Spleen (tissue), 11 donors: ENCODE data around the gene NHEJ1. TPM values are rescaled to one million over a fixed set of nuclear protein-coding genes. Genes with fewer than 3 reads are reported as not detected.

Source experiments
- DNase-seq: peaks from one replicate; pipeline ENCODE4 v3.0.0-alpha.2; 2020
- H3K27ac ChIP-seq, 8 donors: fragments of 200-600 bp; sonication (generic) in 7 of 8; 1 replicate in 4 of 8; 2 replicates in 4 of 8; pipeline versions ENCODE4 v1.5.0 to v1.8.0; 2016 to 2021; ENCODE audit warnings: inconsistent platforms in 4 of 8, mild to moderate bottlenecking in 4 of 8, moderate library complexity in 1 of 8
- H3K27me3 ChIP-seq, 7 donors: fragments of 200-600 bp; sonication (generic) in 6 of 7; replicated peaks in 1 of 7; 1 replicate in 4 of 7; 2 replicates in 3 of 7; pipeline versions ENCODE4 v1.5.0 to v1.8.0; 2016 to 2021; ENCODE audit warnings: inconsistent platforms in 3 of 7, mild to moderate bottlenecking in 1 of 7
- H3K36me3 ChIP-seq, 6 donors: fragments of 200-600 bp; sonication (generic) in 5 of 6; 1 replicate in 4 of 6; 2 replicates in 2 of 6; pipeline versions ENCODE4 v1.5.0 to v1.8.0; 2016 to 2021; ENCODE audit warnings: inconsistent platforms in 2 of 6
- H3K4me1 ChIP-seq, 6 donors: fragments of 200-600 bp; sonication (generic) in 5 of 6; 1 replicate in 3 of 6; 2 replicates in 3 of 6; pipeline versions ENCODE4 v1.5.0 to v1.8.0; 2016 to 2021; ENCODE audit warnings: inconsistent platforms in 3 of 6
- H3K4me3 ChIP-seq, 8 donors: fragments of 200-600 bp; sonication (generic) in 7 of 8; 1 replicate in 4 of 8; 2 replicates in 4 of 8; pipeline versions ENCODE4 v1.5.0 to v1.8.0; 2016 to 2021; ENCODE audit warnings: inconsistent platforms in 4 of 8, mild to moderate bottlenecking in 4 of 8, moderate library complexity in 2 of 8
- H3K9me3 ChIP-seq, 8 donors: fragments of 200-600 bp; sonication (generic) in 7 of 8; 1 replicate in 4 of 8; 2 replicates in 4 of 8; pipeline versions ENCODE4 v1.5.0 to v1.8.0; 2016 to 2021; ENCODE audit warnings: inconsistent platforms in 4 of 8
- CTCF ChIP-seq, 11 experiments: fragments of 200-600 bp in 7 of 11; fragments of 450-650 bp in 4 of 11; sonication (generic) in 4 of 11; IDR thresholded peaks in 8 of 11; conservative IDR thresholded peaks in 3 of 11; 1 replicate in 7 of 11; 2 replicates in 4 of 11; pipeline versions ENCODE4 v1.4.0 to v1.8.0; 2016 to 2021; ENCODE audit warnings: antibody characterized with exemption in 11 of 11, inconsistent platforms in 4 of 11, mild to moderate bottlenecking in 1 of 11
- POLR2A ChIP-seq, 3 donors: fragments of 450-650 bp; IDR thresholded peaks; one replicate each; pipeline ENCODE4 v1.5.1; 2017; ENCODE audit warnings: antibody characterized with exemption in 3 of 3, mild to moderate bottlenecking in 1 of 3
- POLR2AphosphoS5 ChIP-seq, 3 donors: sonication (generic); formaldehyde crosslinking; IDR thresholded peaks; one replicate each; pipeline ENCODE4 v1.5.1; 2017; ENCODE audit warnings: antibody characterized with exemption in 3 of 3
- WGBS, 5 donors: extraction: QIAGEN DNeasy Blood & Tissue Kit in 3 of 5; methylation state at CpG; one replicate each; pipeline versions ENCODE4 v1.1.5 to v1.1.7; 2013 to 2018; 5-methylcytosine and 5-hydroxymethylcytosine counted together
- intact Hi-C: fragments of 100-400 bp; cut with DNase I; formaldehyde crosslinking; loops from one replicate; pipeline ENCODE4 v1.15.0; 2023; ENCODE audit warnings: low total_unique reads
- polyA plus RNA-seq, 3 donors: library from polyadenylated mRNA; stranded (reverse); fragments of 200-250 nt; gene quantifications; one replicate each; pipeline ENCODE4 v1.2.1, GENCODE V29; 2013
- total RNA-seq, 7 donors: library from RNA; depleted of rRNA in 3 of 7; stranded (reverse); fragments of >200 nt in 3 of 7; fragmentation: NEBNext Ultra II Directional in 4 of 7; extraction: Animal tissue kit (Norgen Biotek cat#: 25700) in 4 of 7; gene quantifications; one replicate each; pipeline versions ENCODE4 v1.1.0 to v1.2.1, GENCODE V29; 2016 to 2021
- donor health status: healthy with polysubstance abuse.
- donor health status: DM: no; HTN: no; CAD: no; lungs with moderate emphysema.
- donor health status: DM: no; HTN: no; CAD: no.
- donor health status: Bipolar disorder and iron deficiency.
- donor health status: healthy.
- donor health status: DM: no; HTN: no; CAD: no.
- donor health status: DM: yes; HTN: yes; CAD: no.

Gene NHEJ1
- total and polyA plus RNA-seq, 10 donors: 5.5 to 25.9 (median 14.0) TPM

GRCh38 chr2:219107758-219108157 lies 52.9 kb downstream of the NHEJ1 start:
- H3K4me1 ChIP-seq: peaks cover 0 to 37% (median 15%) of the 10 kb centered on the region in 6 donors
- H3K27ac ChIP-seq: peak overlapping the region in 1 of 8 donors; percentile 14
- H3K9me3 ChIP-seq: no peaks in the 10 kb centered on the region
- intact Hi-C loops: no loop called here
- no peak for DNase-seq
- H3K36me3 ChIP-seq: peaks cover 0 to under 1% (median 0%) of the 10 kb centered on the region in 6 donors
- H3K27me3 ChIP-seq: no peaks in the 10 kb centered on the region
- TF ChIP-seq POLR2AphosphoS5 (IDR thresholded peaks at IDR 0.05) (no peak), CTCF (IDR thresholded peaks at IDR 0.05 in 8 of 11, conservative IDR thresholded peaks at IDR 0.05 in 3 of 11) (no peak), POLR2A (IDR thresholded peaks at IDR 0.05) (no peak)
- no peak overlapping the region for H3K4me3 ChIP-seq
- 29 to 59% (median 42%) methylated on average over 8 of the region's 8 CpGs for WGBS, 5 donors

GRCh38 chr2:219106251-219106650 lies 54.4 kb downstream of the NHEJ1 start:
- intact Hi-C loops: no loop called here

GRCh38 chr2:219104107-219105035 lies 56.2 kb downstream of the NHEJ1 start:
- no peak for TF ChIP-seq POLR2A (IDR thresholded peaks at IDR 0.05)
- no peak for TF ChIP-seq POLR2AphosphoS5 (IDR thresholded peaks at IDR 0.05)
- TF ChIP-seq CTCF (IDR thresholded peaks at IDR 0.05 in 8 of 11, conservative IDR thresholded peaks at IDR 0.05 in 3 of 11): peak in 10 of 11 experiments; percentile 24 to 70 (median 57)
- Histone ChIP-seq H3K36me3 (peaks cover 0 to 14% (median 0%) of the 10 kb centered on the region in 6 donors), H3K4me3 (no peak overlapping the region), H3K4me1 (peaks cover 0 to 29% (median 9%) of the 10 kb centered on the region in 6 donors), H3K27ac (no peak overlapping the region), H3K27me3 (no peaks in the 10 kb centered on the region), H3K9me3 (no peaks in the 10 kb centered on the region)
- no peak for DNase-seq
- 73 to 86% (median 82%) methylated on average over 4 of the region's 4 CpGs for WGBS, 5 donors
- intact Hi-C loops: no loop called here

More at GRCh38 chr2:219106251-219106650, 54.4 kb downstream of the NHEJ1 start:
- WGBS, 5 donors: 88 to 97% (median 92%) methylated on average over 3 of the region's 3 CpGs
- H3K36me3 ChIP-seq: peaks cover 0 to 13% (median 0%) of the 10 kb centered on the region in 6 donors
- peaks cover 0 to 37% (median 15%) of the 10 kb centered on the region in 6 donors for H3K4me1 ChIP-seq
- no peak for DNase-seq
- H3K4me3 ChIP-seq: no peak overlapping the region
- no peaks in the 10 kb centered on the region for H3K27me3 ChIP-seq
- H3K27ac ChIP-seq: no peak overlapping the region
- TF ChIP-seq POLR2AphosphoS5 (IDR thresholded peaks at IDR 0.05) (no peak), POLR2A (IDR thresholded peaks at IDR 0.05) (no peak), CTCF (IDR thresholded peaks at IDR 0.05 in 8 of 11, conservative IDR thresholded peaks at IDR 0.05 in 3 of 11) (no peak)
- no peaks in the 10 kb centered on the region for H3K9me3 ChIP-seq

GRCh38 chr2:219099329-219099728 lies 61.3 kb downstream of the NHEJ1 start:
- H3K27me3 ChIP-seq: no peaks in the 10 kb centered on the region
- intact Hi-C loops: no loop called here
- DNase-seq: no peak
- no peaks in the 10 kb centered on the region for H3K9me3 ChIP-seq
- H3K36me3 ChIP-seq: peaks cover 0 to 23% (median 3%) of the 10 kb centered on the region in 6 donors
- TF ChIP-seq CTCF (IDR thresholded peaks at IDR 0.05 in 8 of 11, conservative IDR thresholded peaks at IDR 0.05 in 3 of 11) (no peak), POLR2A (IDR thresholded peaks at IDR 0.05) (no peak), POLR2AphosphoS5 (IDR thresholded peaks at IDR 0.05) (no peak)
- no peak overlapping the region for H3K4me3 ChIP-seq
- peaks cover 0 to 7% (median 3%) of the 10 kb centered on the region in 6 donors for H3K4me1 ChIP-seq
- WGBS, 5 donors: 81 to 94% (median 86%) methylated on average over 1 of the region's 1 CpG
- H3K27ac ChIP-seq: no peak overlapping the region
